Peyer's patch (tissue), 4 donors: ENCODE results near the gene WNT3A. TPM values are rescaled to one million over a fixed set of nuclear protein-coding genes. Genes with fewer than 3 reads are reported as not detected.

Experiments
- DNase-seq, 3 donors: peaks; one replicate each; pipeline ENCODE4 v3.0.0-alpha.2; 2017 to 2019
- H3K27ac ChIP-seq, 4 donors: fragments of 200-600 bp; sonication (generic); one replicate each; pipeline ENCODE4 v1.5.1; 2016 to 2019
- H3K27me3 ChIP-seq, 2 donors: fragments of 200-600 bp; sonication (generic); one replicate each; pipeline ENCODE4 v1.5.1; 2019
- H3K36me3 ChIP-seq, 3 donors: fragments of 200-600 bp; sonication (generic); one replicate each; pipeline ENCODE4 v1.5.1; 2016 to 2019
- H3K4me1 ChIP-seq, 4 donors: fragments of 200-600 bp; sonication (generic); one replicate each; pipeline ENCODE4 v1.5.1; 2016 to 2019
- H3K4me3 ChIP-seq, 4 donors: fragments of 200-600 bp; sonication (generic); 1 replicate in 3 of 4; 2 replicates in 1 of 4; pipeline ENCODE4 v1.5.1; 2016 to 2019; ENCODE audit warnings: mild to moderate bottlenecking in 1 of 4
- H3K9me3 ChIP-seq, 4 donors: fragments of 200-600 bp; sonication (generic); one replicate each; pipeline ENCODE4 v1.5.1; 2016 to 2019; ENCODE audit warnings: mild to moderate bottlenecking in 1 of 4
- CTCF ChIP-seq, 6 experiments: fragments of 450-650 bp in 4 of 6; fragments of 200-600 bp in 2 of 6; sonication (generic) in 1 of 6; IDR thresholded peaks; one replicate each; pipeline ENCODE4 v1.5.1; 2017 to 2019; ENCODE audit warnings: antibody characterized with exemption in 6 of 6, mild to moderate bottlenecking in 3 of 6, moderate library complexity in 1 of 6
- POLR2A ChIP-seq, 2 donors: fragments of 450-650 bp; IDR thresholded peaks; one replicate each; pipeline ENCODE4 v1.5.1; 2017; ENCODE audit warnings: antibody characterized with exemption in 2 of 2, mild to moderate bottlenecking in 2 of 2, moderate library complexity in 2 of 2
- total RNA-seq, 4 donors: library from RNA; depleted of rRNA; stranded (reverse); fragments of >200 nt; gene quantifications; one replicate each; pipeline ENCODE4 v1.1.0, GENCODE V29; 2016

The WNT3A gene
- total RNA-seq, 4 donors from 2014 or later: not detected

- Histone ChIP-seq H3K4me1 (peaks cover 0 to 7% (median 2%) of the 10 kb centered on the region in 4 donors), H3K27ac (no peak overlapping the region), H3K4me3 (no peak overlapping the region), H3K9me3 (no peaks in the 10 kb centered on the region), H3K27me3 (peaks cover 0 to 12% of the 10 kb centered on the region in 2 donors), H3K36me3 (no peaks in the 10 kb centered on the region)
- peak in 1 of 3 donors; percentile 15 for DNase-seq
- TF ChIP-seq POLR2A (IDR thresholded peaks at IDR 0.05) (no peak), CTCF (IDR thresholded peaks at IDR 0.05) (no peak)
Measured at GRCh38 chr1:228035844-228036243, 29.0 kb downstream of the WNT3A start.

GRCh38 chr1:228036701-228037231, 30.0 kb downstream of the WNT3A start:
- Histone ChIP-seq H3K9me3 (no peaks in the 10 kb centered on the region), H3K36me3 (no peaks in the 10 kb centered on the region), H3K4me1 (peaks cover 0 to 7% (median 2%) of the 10 kb centered on the region in 4 donors), H3K27ac (no peak overlapping the region), H3K27me3 (peaks cover 0 to 12% of the 10 kb centered on the region in 2 donors), H3K4me3 (no peak overlapping the region)
- no peak for TF ChIP-seq POLR2A (IDR thresholded peaks at IDR 0.05)
- no peak for TF ChIP-seq CTCF (IDR thresholded peaks at IDR 0.05)
- DNase-seq: peak in 2 of 3 donors; percentile 27 to 28

- TF ChIP-seq POLR2A (IDR thresholded peaks at IDR 0.05) (no peak), CTCF (IDR thresholded peaks at IDR 0.05) (no peak)
- peak in 2 of 3 donors; percentile 37 to 44 for DNase-seq
Measured at GRCh38 chr1:228037401-228038386, 30.9 kb downstream of the WNT3A start.

GRCh38 chr1:228038387-228039005, 31.7 kb downstream of the WNT3A start:
- Histone ChIP-seq H3K4me3 (no peak overlapping the region), H3K36me3 (no peaks in the 10 kb centered on the region), H3K27ac (no peak overlapping the region), H3K4me1 (peaks cover 0 to 7% (median 2%) of the 10 kb centered on the region in 4 donors), H3K27me3 (peaks cover 0 to 12% of the 10 kb centered on the region in 2 donors), H3K9me3 (no peaks in the 10 kb centered on the region)
- peak in 2 of 3 donors; percentile 23 to 35 for DNase-seq
- TF ChIP-seq POLR2A (IDR thresholded peaks at IDR 0.05) (no peak), CTCF (IDR thresholded peaks at IDR 0.05) (no peak)

More at GRCh38 chr1:228037401-228038386, 30.9 kb downstream of the WNT3A start:
- H3K9me3 ChIP-seq: no peaks in the 10 kb centered on the region
- H3K27me3 ChIP-seq: peaks cover 0 to 12% of the 10 kb centered on the region in 2 donors
- H3K36me3 ChIP-seq: no peaks in the 10 kb centered on the region
- no peak overlapping the region for H3K27ac ChIP-seq
- peaks cover 0 to 7% (median 2%) of the 10 kb centered on the region in 4 donors for H3K4me1 ChIP-seq
- H3K4me3 ChIP-seq: peak overlapping the region in 3 of 4 donors; percentile 4 to 27 (median 26)
